Calu3 (cell line): ENCODE measurements around the gene ERC2. TPM values are rescaled to one million over a fixed set of nuclear protein-coding genes. Genes with fewer than 3 reads are reported as not detected.

Experiments
- BruUV-seq: library from RNA; stranded (reverse); fragments of 400-500 nt; replicated peaks from 2 replicates; lab custom pipeline; 2021; lab: Mats Ljungman, UMichigan
- CTCF ChIA-PET: fragments of 300-600 bp; sonication (Branson Sonifier 250); formaldehyde crosslinking; loops from one replicate; lab custom pipeline; 2022; ENCODE audit warnings: antibody characterized with exemption; lab: Charles Lee
- DNase-seq: peaks from one replicate; pipeline ENCODE4 v3.0.0; 2022
- H3K27ac Mint-ChIP-seq: one replicate; pipeline ENCODE4 v1.8.0; 2022; ENCODE audit warnings: mixed read lengths; ENCODE audit not compliant: unreplicated experiment
- H3K27me3 Mint-ChIP-seq: one replicate; pipeline ENCODE4 v1.8.0; 2022; ENCODE audit warnings: mixed read lengths; ENCODE audit not compliant: unreplicated experiment
- H3K36me3 Mint-ChIP-seq: one replicate; pipeline ENCODE4 v1.8.0; 2022; ENCODE audit warnings: mild to moderate bottlenecking, moderate library complexity, mixed read lengths; ENCODE audit not compliant: insufficient read depth, unreplicated experiment
- H3K4me1 Mint-ChIP-seq: one replicate; pipeline ENCODE4 v1.8.0; 2022; ENCODE audit warnings: mild to moderate bottlenecking, low read depth, mixed read lengths; ENCODE audit not compliant: unreplicated experiment
- H3K4me3 Mint-ChIP-seq: one replicate; pipeline ENCODE4 v1.8.0; 2022; ENCODE audit warnings: mild to moderate bottlenecking, low read depth, moderate library complexity, mixed read lengths; ENCODE audit not compliant: unreplicated experiment
- H3K9me3 Mint-ChIP-seq: one replicate; pipeline ENCODE4 v1.8.0; 2022; ENCODE audit warnings: low read depth, mixed read lengths; ENCODE audit not compliant: unreplicated experiment
- intact Hi-C: fragments of 100-400 bp; cut with micrococcal nuclease; formaldehyde crosslinking; loops from one replicate; pipeline ENCODE4 v1.10.0; 2022; ENCODE audit not compliant: unreplicated experiment
- total RNA-seq: library from RNA; stranded (reverse); gene quantifications from 2 replicates; pipeline ENCODE4 v1.2.3, GENCODE V29; 2022
- TF ChIP-seq, protein P1 (sequence below): fragments of 200-600 bp; IDR thresholded peaks from one replicate; pipeline ENCODE4 v1.8.0; 2022; ENCODE audit warnings: antibody characterized with exemption; ENCODE audit not compliant: unreplicated experiment

Gene ERC2
- total RNA-seq, 1 experiment from 2014 or later = 0.73 TPM

DNA sequence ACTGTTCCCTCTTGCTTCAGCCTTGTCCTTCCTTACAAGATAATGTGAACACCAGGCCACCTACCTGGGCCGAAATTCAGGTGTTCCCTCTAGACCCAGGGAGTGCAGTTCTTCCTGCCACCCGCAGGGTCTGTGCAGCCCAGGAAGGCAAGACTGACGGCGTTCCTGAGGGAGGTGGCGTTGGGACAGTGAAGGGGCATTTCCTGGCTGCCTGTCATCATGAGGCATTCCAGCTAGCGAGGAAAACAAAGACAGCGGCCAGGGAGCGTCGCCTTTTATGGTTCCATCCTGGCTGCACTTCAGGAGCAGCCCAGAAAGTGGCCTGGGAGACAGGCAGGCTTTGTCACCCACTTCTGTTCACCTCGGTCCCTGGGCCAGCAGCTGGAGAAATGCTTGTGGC lies 896.4 kb downstream of the ERC2 start:
- Mint-ChIP-seq H3K9me3 (peaks cover 8% of the 10 kb centered on the region), H3K4me1 (no peaks in the 10 kb centered on the region), H3K27ac (no peak overlapping the region), H3K27me3 (no peaks in the 10 kb centered on the region), H3K36me3 (no peaks in the 10 kb centered on the region), H3K4me3 (no peak overlapping the region)
- intact Hi-C loops = no loop called here
- BruUV-seq = no TSS peak
- CTCF ChIA-PET = no interaction called here
- TF ChIP-seq, protein P1, sequence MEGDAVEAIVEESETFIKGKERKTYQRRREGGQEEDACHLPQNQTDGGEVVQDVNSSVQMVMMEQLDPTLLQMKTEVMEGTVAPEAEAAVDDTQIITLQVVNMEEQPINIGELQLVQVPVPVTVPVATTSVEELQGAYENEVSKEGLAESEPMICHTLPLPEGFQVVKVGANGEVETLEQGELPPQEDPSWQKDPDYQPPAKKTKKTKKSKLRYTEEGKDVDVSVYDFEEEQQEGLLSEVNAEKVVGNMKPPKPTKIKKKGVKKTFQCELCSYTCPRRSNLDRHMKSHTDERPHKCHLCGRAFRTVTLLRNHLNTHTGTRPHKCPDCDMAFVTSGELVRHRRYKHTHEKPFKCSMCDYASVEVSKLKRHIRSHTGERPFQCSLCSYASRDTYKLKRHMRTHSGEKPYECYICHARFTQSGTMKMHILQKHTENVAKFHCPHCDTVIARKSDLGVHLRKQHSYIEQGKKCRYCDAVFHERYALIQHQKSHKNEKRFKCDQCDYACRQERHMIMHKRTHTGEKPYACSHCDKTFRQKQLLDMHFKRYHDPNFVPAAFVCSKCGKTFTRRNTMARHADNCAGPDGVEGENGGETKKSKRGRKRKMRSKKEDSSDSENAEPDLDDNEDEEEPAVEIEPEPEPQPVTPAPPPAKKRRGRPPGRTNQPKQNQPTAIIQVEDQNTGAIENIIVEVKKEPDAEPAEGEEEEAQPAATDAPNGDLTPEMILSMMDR = no peak
- DNase-seq = peak; percentile 6

DNA sequence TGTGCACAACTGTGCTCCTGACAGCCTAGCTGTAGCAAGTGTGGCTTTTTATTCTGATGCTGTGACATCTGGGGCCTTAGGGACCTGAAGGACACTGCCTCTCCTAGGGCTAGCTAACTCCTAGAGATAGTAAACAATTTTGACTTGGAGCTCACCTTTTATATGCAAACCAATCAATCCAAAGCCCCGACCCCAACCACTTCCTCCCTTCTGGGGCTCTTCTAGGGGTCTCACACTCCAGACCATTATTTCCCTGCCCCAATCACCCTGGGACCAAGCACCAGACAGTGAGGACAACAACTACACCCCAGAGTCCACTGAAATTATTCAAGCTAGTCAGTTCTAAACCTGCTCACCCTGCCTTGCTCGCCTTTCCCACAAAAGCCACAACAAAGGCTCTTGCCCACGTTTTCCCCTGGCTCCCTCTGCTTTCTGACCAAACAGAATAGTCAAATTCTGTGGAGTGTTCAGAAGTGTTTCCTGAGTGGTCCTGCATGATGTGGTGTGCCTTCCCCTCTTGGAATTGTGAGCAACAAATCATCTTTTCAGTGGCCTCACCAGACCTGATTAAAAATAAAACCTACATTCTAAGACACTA lies 897.0 kb downstream of the ERC2 start:
- Mint-ChIP-seq H3K27me3 (no peaks in the 10 kb centered on the region), H3K4me1 (no peaks in the 10 kb centered on the region), H3K4me3 (no peak overlapping the region), H3K9me3 (peaks cover 8% of the 10 kb centered on the region), H3K36me3 (no peaks in the 10 kb centered on the region), H3K27ac (no peak overlapping the region)
- TF ChIP-seq, protein P1 = no peak
- DNase-seq = no peak
- intact Hi-C loops = no loop called here
- CTCF ChIA-PET = no interaction called here
- no TSS peak for BruUV-seq

DNA sequence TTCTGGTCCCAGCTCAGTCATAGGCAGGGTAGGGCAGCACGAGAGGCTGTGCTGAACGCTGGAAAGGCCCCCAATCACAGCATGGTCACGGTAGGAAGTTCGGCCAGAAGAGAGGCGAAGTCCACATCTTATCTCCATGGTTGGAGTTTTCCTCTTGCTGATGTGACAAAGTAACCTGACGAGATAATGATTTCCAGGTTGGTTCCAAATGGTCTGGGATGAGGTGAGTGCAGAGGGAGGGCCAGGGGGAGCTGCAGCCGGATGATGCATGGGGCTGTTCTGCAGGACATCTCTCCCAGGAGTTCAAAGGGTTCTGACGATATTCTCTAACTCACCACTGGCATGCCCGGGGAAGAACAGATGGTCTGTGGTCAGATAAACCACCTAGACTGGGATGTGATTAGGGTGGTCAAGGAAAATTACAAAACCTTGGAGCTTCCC lies 898.0 kb downstream of the ERC2 start:
- intact Hi-C loops = no loop called here
- H3K4me1 Mint-ChIP-seq = no peaks in the 10 kb centered on the region
- H3K27ac Mint-ChIP-seq = no peak overlapping the region
- CTCF ChIA-PET = no interaction called here
- DNase-seq = no peak
- TF ChIP-seq, protein P1 = no peak
- H3K4me3 Mint-ChIP-seq = no peak overlapping the region
- no peaks in the 10 kb centered on the region for H3K27me3 Mint-ChIP-seq
- peaks cover 8% of the 10 kb centered on the region for H3K9me3 Mint-ChIP-seq
- no TSS peak for BruUV-seq
- H3K36me3 Mint-ChIP-seq = no peaks in the 10 kb centered on the region

DNA sequence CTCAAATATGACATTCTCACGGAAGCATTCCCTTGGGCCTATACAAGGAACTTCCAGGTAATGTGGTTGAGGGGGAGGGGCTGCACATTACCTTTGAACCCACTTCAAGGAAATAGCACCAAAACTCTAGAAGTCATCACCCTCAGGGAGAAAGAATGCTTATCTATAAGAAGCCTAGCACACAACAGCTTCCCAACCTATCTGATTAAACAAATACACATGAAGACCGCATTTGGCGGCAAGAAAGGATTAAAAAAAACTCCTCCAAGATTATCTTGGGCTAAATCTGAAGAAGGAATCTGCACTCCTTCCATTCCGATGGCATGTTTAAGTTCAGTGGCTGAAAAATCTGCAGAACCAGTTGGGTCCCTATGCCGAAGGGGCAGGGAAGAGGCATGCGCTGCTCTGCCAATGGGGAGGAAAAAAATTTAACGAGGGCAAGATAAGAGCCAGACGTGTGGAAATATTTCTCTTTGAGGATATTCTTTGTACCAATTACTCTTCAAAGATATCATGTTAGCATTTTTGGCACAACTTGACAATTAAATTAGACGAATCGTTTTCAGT lies 899.2 kb downstream of the ERC2 start:
- Mint-ChIP-seq H3K4me1 (no peaks in the 10 kb centered on the region), H3K27ac (no peak overlapping the region), H3K9me3 (peaks cover 8% of the 10 kb centered on the region), H3K4me3 (no peak overlapping the region), H3K36me3 (no peaks in the 10 kb centered on the region), H3K27me3 (no peaks in the 10 kb centered on the region)
- no peak for DNase-seq
- no TSS peak for BruUV-seq
- CTCF ChIA-PET = no interaction called here
- intact Hi-C loops = no loop called here
- TF ChIP-seq, protein P1 = no peak
